Measurements from ENCODE around the gene CSNK1A1. TPM values are rescaled to one million over a fixed set of nuclear protein-coding genes. Genes with fewer than 3 reads are reported as not detected.

Gene CSNK1A1
- total RNA-seq, 1 experiment from 2014 or later, result 263 TPM

DNA sequence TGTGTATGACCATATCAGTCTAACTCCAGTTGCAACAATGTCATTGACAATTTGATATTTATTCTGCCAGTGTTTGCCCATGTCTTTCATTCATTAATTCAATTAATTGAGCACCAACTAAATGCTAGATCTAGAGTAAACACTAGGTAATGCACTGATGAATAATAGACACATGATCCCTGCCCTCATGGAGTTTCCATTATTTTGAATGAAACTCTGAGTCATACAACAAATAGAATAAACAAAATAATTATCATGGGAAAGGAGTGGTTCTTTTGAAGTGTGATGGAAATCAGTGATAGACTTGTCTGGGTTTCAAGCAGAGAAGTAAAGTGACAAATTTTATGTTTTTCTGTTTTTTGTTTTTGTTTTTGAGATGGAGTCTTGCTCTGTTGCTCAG is 34.7 kb upstream of the CSNK1A1 start:
- RAD21 ChIA-PET (ENCODE audit: low non-redundant PET in 1 of 2, low total read pairs in 2 of 2, uncharacterized antibody in 2 of 2, unreplicated experiment in 2 of 2), result no interaction called here
- H3K27ac ChIP-seq (ENCODE audit: low read depth, low read length), result no peak overlapping the region
- BruUV-seq (replicated peaks), result no TSS peak
- no peaks in the 10 kb centered on the region for H3K9me2 ChIP-seq (ENCODE audit: insufficient read depth)
- no peaks in the 10 kb centered on the region for H4K20me1 ChIP-seq (ENCODE audit: insufficient read depth)
- H3K36me3 ChIP-seq (ENCODE audit: control insufficient read depth in 1 of 2, insufficient read depth in 2 of 2, low read length in 2 of 2), result no peaks in the 10 kb centered on the region
- DNase-seq (ENCODE audit: low read depth, low spot score) (no peak), ATAC-seq (no peak)
- H3K9me3 ChIP-seq (ENCODE audit: control insufficient read depth in 1 of 2, insufficient read depth in 1 of 2, low read depth in 1 of 2, low read length in 2 of 2), result no peaks in the 10 kb centered on the region
- peaks cover 9 to 30% of the 10 kb centered on the region in 2 experiments for H3K4me1 ChIP-seq (ENCODE audit: control insufficient read depth in 1 of 2, insufficient read depth in 2 of 2, low read length in 2 of 2)
- no peak overlapping the region for H3K4me2 ChIP-seq (ENCODE audit: low read length)
- H3K79me2 ChIP-seq (ENCODE audit: insufficient read depth, low read length), result no peaks in the 10 kb centered on the region
- no peak overlapping the region for H3K4me3 ChIP-seq (replicated peaks in 1 of 2; ENCODE audit: low read depth in 1 of 2, low read length in 2 of 2)
- H3K27me3 ChIP-seq (ENCODE audit: insufficient read depth, low read length), result no peaks in the 10 kb centered on the region
- no peak overlapping the region for H2AFZ ChIP-seq (ENCODE audit: low read depth, low read length, poor library complexity, severe bottlenecking)
- CTCF ChIA-PET, result no interaction called here
- no peak for TF ChIP-seq TCF7L2 (IDR thresholded peaks at IDR 0.05; ENCODE audit: borderline replicate concordance, extremely low read depth, insufficient read depth, insufficient read length)
- peak; percentile 10; the same call in 1 of the 2 replicates for TF ChIP-seq SP1 (IDR thresholded peaks at IDR 0.05; ENCODE audit: low read depth)
- TF ChIP-seq, protein P1, sequence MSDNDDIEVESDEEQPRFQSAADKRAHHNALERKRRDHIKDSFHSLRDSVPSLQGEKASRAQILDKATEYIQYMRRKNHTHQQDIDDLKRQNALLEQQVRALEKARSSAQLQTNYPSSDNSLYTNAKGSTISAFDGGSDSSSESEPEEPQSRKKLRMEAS (IDR thresholded peaks at IDR 0.05), result 0 out of 2 replicates have a peak, but pooled peaks have one; percentile 4
- TF ChIP-seq, protein P2, sequence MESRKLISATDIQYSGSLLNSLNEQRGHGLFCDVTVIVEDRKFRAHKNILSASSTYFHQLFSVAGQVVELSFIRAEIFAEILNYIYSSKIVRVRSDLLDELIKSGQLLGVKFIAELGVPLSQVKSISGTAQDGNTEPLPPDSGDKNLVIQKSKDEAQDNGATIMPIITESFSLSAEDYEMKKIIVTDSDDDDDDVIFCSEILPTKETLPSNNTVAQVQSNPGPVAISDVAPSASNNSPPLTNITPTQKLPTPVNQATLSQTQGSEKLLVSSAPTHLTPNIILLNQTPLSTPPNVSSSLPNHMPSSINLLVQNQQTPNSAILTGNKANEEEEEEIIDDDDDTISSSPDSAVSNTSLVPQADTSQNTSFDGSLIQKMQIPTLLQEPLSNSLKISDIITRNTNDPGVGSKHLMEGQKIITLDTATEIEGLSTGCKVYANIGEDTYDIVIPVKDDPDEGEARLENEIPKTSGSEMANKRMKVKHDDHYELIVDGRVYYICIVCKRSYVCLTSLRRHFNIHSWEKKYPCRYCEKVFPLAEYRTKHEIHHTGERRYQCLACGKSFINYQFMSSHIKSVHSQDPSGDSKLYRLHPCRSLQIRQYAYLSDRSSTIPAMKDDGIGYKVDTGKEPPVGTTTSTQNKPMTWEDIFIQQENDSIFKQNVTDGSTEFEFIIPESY (IDR thresholded peaks at IDR 0.05; ENCODE audit: extremely low read depth, insufficient replicate concordance, low read length), result no peak
- intact Hi-C loops (cut with micrococcal nuclease), result no loop called here
- no peak overlapping the region for H3K9ac ChIP-seq (ENCODE audit: low read length)
- POLR2A ChIA-PET, result no interaction called here

DNA sequence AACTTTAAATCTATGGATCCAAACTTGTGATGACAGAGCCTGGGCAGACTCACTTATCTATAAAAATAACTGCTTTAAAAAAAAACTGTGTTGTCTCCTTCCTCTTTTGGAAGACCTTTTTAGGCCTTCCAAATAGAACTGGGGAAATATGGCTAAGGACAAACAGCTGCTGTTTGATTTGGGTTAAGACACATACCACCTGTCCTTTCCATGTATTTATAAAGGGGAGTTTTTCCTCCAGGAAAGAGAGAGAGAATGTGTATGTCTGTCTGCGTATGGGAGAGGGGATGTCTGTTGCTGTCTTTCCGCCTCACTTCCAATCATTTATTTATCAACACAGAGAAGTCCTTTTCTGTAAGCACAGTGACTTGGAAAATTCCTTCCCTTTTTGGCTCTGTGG is 32.9 kb upstream of the CSNK1A1 start:
- Histone ChIP-seq H4K20me1 (ENCODE audit: insufficient read depth) (no peaks in the 10 kb centered on the region), H3K4me1 (ENCODE audit: control insufficient read depth in 1 of 2, insufficient read depth in 2 of 2, low read length in 2 of 2) (peaks cover 9 to 39% of the 10 kb centered on the region in 2 experiments), H3K9me2 (ENCODE audit: insufficient read depth) (no peaks in the 10 kb centered on the region), H3K4me2 (ENCODE audit: low read length) (no peak overlapping the region), H3K27me3 (ENCODE audit: insufficient read depth, low read length) (no peaks in the 10 kb centered on the region), H3K4me3 (replicated peaks in 1 of 2; ENCODE audit: low read depth in 1 of 2, low read length in 2 of 2) (no peak overlapping the region), H3K9me3 (ENCODE audit: control insufficient read depth in 1 of 2, insufficient read depth in 1 of 2, low read depth in 1 of 2, low read length in 2 of 2) (no peaks in the 10 kb centered on the region), H3K79me2 (ENCODE audit: insufficient read depth, low read length) (no peaks in the 10 kb centered on the region), H3K36me3 (ENCODE audit: control insufficient read depth in 1 of 2, insufficient read depth in 2 of 2, low read length in 2 of 2) (no peaks in the 10 kb centered on the region), H3K27ac (ENCODE audit: low read depth, low read length) (no peak overlapping the region), H3K9ac (ENCODE audit: low read length) (no peak overlapping the region), H2AFZ (ENCODE audit: low read depth, low read length, poor library complexity, severe bottlenecking) (no peak overlapping the region)
- intact Hi-C loops (cut with micrococcal nuclease), result no loop called here
- no peak for DNase-seq (ENCODE audit: low read depth, low spot score)
- ChIA-PET POLR2A (no interaction called here), RAD21 (ENCODE audit: low non-redundant PET in 1 of 2, low total read pairs in 2 of 2, uncharacterized antibody in 2 of 2, unreplicated experiment in 2 of 2) (no interaction called here), CTCF (interaction anchor here (3.6 kb wide), 1 partner anchor 34 kb away, joined by 10 read pairs; no protein-coding TSS in a partner anchor)
- ATAC-seq, result no peak
- BruUV-seq (replicated peaks), result no TSS peak
- no peak for TF ChIP-seq CBX3 (IDR thresholded peaks at IDR 0.05; ENCODE audit: low read depth)
- TF ChIP-seq ELF1 (IDR thresholded peaks at IDR 0.05; ENCODE audit: borderline replicate concordance, low read depth), result no peak
- TF ChIP-seq FOSL1 (IDR thresholded peaks at IDR 0.05; ENCODE audit: low read depth), result no peak
- TF ChIP-seq EZH2 (IDR thresholded peaks at IDR 0.05), result no peak
- TF ChIP-seq, protein P3, sequence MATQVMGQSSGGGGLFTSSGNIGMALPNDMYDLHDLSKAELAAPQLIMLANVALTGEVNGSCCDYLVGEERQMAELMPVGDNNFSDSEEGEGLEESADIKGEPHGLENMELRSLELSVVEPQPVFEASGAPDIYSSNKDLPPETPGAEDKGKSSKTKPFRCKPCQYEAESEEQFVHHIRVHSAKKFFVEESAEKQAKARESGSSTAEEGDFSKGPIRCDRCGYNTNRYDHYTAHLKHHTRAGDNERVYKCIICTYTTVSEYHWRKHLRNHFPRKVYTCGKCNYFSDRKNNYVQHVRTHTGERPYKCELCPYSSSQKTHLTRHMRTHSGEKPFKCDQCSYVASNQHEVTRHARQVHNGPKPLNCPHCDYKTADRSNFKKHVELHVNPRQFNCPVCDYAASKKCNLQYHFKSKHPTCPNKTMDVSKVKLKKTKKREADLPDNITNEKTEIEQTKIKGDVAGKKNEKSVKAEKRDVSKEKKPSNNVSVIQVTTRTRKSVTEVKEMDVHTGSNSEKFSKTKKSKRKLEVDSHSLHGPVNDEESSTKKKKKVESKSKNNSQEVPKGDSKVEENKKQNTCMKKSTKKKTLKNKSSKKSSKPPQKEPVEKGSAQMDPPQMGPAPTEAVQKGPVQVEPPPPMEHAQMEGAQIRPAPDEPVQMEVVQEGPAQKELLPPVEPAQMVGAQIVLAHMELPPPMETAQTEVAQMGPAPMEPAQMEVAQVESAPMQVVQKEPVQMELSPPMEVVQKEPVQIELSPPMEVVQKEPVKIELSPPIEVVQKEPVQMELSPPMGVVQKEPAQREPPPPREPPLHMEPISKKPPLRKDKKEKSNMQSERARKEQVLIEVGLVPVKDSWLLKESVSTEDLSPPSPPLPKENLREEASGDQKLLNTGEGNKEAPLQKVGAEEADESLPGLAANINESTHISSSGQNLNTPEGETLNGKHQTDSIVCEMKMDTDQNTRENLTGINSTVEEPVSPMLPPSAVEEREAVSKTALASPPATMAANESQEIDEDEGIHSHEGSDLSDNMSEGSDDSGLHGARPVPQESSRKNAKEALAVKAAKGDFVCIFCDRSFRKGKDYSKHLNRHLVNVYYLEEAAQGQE (IDR thresholded peaks at IDR 0.05; ENCODE audit: low read depth), result no peak
- TF ChIP-seq CEBPB (IDR thresholded peaks at IDR 0.05; ENCODE audit: low read depth), result no peak
- TF ChIP-seq, protein P4, sequence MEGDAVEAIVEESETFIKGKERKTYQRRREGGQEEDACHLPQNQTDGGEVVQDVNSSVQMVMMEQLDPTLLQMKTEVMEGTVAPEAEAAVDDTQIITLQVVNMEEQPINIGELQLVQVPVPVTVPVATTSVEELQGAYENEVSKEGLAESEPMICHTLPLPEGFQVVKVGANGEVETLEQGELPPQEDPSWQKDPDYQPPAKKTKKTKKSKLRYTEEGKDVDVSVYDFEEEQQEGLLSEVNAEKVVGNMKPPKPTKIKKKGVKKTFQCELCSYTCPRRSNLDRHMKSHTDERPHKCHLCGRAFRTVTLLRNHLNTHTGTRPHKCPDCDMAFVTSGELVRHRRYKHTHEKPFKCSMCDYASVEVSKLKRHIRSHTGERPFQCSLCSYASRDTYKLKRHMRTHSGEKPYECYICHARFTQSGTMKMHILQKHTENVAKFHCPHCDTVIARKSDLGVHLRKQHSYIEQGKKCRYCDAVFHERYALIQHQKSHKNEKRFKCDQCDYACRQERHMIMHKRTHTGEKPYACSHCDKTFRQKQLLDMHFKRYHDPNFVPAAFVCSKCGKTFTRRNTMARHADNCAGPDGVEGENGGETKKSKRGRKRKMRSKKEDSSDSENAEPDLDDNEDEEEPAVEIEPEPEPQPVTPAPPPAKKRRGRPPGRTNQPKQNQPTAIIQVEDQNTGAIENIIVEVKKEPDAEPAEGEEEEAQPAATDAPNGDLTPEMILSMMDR (IDR thresholded peaks at IDR 0.05 in 2 of 3, conservative IDR thresholded peaks at IDR 0.05 in 1 of 3; ENCODE audit: borderline replicate concordance in 1 of 3, insufficient read depth in 1 of 3, low read depth in 2 of 3, low read length in 2 of 3), result no peak
- TF ChIP-seq EGR1 (IDR thresholded peaks at IDR 0.05; ENCODE audit: low read depth), result no peak
